Stimulated activated CD8-positive, alpha-beta memory T cell treated with anti-CD3 and anti-CD28 coated beads, Interleukin-12 subunit alpha, Interleukin-12 subunit beta, amount 100 ng/mL, for 24 hours (primary cell): Measurements from ENCODE around the gene NPHP3.
"Not testable (repeated sequence)": the region's sequence is repeated elsewhere in the genome, so short reads cannot be mapped to it uniquely, and the experiment has no call there.

Experiments used
- DNase-seq: peaks from one replicate; pipeline ENCODE4 v3.0.0-alpha.2; 2020; ENCODE audit errors: extremely low read depth

The NPHP3 gene

DNA sequence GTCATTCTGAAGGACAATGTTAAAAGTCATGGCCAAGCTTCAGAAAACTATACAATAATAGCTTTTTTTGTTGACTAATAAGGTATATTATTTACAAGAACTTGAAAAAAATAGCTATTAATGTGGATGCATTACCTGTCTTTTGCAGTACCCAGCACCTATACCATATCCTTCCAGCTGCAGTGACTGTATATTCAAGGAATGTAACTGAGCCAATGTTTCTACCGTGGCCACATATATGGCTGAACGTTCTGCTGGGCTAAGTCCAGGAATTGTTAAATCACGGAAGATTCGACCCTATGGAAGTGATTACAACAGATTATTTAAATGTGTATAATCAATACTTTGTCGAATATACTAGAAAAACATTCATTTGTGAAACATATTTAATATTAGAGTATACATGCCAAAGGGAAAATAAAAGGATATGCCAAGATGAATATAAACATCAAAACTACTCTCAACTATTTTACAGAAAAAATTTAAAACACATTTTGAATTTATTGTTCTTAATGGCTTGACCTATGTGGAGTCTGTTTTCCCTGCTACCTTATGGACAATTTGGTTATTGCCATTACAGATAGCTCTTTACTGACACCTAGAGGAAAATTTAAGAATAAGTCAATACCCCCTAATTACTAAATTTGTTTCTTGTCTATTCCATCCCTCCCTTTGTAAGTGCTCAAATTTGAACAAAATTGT, 80.2 kb downstream of the NPHP3 start:
- DNase-seq = no peak

DNA sequence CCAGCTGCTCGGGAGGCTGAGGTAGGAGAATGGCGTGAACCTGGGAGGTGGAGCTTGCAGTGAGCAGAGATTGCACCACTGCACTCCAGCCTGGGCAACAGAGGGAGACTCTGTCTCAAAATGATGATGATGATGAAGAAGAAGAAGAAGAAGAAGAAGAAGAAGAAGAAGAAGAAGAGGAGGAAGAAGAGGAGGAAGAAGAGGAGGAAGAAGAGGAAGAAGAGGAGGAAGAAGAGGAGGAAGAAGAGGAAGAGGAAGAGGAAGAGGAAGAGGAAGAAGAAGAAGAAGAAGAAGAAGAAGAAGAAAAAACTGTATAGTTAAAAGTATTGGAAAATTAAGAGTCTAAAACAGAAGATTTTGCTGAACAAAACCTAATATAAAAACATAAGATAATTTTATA, 80.8 kb downstream of the NPHP3 start:
- DNase-seq = not testable (repeated sequence)

DNA sequence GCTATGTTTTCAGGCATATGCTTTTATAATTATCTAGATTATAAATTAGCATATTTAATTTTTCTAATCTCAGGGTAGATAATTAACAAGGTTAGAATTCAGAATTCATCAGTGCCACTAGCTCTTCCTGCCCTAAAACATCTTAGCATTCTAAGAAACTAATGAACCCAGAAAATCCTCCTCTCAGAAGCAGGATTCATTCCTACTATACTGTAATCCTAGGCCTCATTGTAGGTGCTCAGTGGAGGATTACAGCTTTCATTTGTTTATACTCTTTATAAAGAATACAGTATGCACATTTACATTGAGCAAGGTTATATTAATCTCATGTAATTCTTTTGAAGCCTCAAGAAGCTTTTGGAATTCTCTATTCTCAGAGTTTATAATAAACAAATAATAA, 83.5 kb downstream of the NPHP3 start:
- no peak for DNase-seq

DNA sequence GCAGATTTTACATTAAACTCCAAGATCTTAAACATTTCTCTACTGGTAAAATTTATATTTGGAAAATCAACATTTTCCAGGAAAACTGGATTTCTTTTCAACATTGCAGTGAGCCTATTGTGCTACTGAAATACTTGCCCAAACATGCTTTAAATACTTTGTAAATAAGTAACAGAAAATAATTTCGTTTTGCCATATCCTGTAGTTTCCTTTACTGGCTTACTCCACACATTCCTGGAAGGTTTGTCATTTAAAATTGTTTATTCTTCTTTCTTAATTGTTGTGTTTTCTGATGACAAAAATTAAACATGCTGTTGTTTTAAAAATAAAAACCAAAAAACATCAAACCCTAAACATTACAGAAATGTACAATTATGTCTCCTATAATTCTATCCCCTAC, 84.6 kb downstream of the NPHP3 start:
- no peak for DNase-seq

DNA sequence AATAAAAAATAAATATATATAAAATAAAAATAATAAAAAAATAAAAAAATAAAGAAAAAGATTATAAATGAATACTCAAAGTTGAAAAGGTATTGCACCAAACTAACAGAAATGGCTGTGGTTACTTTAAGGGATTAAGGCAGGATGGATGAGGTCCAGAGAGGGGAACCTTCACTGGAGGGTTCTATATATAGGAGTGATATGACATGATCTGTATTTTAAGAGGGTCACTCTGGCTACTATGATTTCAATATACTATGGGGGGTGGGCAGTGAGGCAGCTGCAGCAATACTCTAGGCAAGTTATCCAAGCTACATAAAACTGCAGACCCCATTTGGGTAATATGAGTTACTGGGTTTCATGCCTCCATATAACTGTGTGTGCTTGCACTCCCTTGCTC, 87.2 kb downstream of the NPHP3 start:
- DNase-seq = no peak
